Right forelimb (tissue), 1 donor: Measurements from ENCODE around the gene SIK3.
A peak's percentile ranks its signal among the peaks of the same experiment; 100 is the strongest.

Source experiments
- DNase-seq: peaks from one replicate; pipeline ENCODE4 v3.0.0-alpha.2; 2018

SIK3 gene

GRCh38 chr11:116890193-116890592 lies 208.0 kb downstream of the SIK3 start:
- DNase-seq = no peak

- no peak for DNase-seq
These were observed 209.2 kb downstream of the SIK3 start for GRCh38 chr11:116888884-116889549.

DNA sequence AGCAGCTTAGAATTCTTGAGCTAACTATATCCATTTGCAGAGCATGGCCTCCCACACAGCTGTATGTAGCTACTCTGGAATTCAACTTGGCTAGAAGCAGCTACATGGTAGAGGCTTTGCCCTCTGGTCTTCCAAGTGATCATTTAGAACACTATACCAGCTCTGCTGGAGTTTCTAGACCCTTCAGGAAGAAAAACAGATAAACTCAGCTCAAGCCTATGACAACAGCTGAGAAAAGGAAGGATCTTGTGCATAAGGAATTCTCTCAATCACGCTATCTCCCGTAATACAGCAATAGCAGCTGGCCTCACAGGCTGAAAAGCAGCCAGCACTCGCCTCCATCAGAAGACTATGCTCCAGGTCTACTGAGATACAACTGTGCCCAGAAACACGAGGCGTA lies 210.2 kb downstream of the SIK3 start:
- DNase-seq = peak; percentile 52

- no peak for DNase-seq
These were observed 212.1 kb downstream of the SIK3 start for GRCh38 chr11:116885951-116886655.

DNA sequence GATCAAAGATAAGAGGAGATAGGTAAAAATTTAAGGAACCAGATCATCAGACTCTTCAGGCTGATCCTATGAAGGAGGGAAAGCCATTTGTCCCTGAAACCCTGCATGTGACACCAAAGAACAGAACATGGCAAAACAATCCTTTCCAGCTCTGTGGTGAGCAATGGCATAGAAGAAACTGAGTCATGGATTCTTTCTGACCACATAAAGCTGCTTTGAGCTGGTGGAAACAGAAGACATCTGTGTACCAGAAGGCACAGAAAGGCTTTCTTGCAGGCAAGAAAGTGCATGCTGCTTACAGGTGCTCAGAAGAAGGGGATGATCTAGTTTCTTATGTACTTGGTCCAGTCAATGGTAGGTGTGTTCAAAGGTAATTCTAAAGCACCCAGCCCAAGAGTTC lies 215.8 kb downstream of the SIK3 start:
- no peak for DNase-seq

GRCh38 chr11:116881143-116881542 lies 217.1 kb downstream of the SIK3 start:
- no peak for DNase-seq

- no peak for DNase-seq
These were observed 218.2 kb downstream of the SIK3 start for GRCh38 chr11:116879800-116880625.

GRCh38 chr11:116876656-116877055 lies 221.6 kb downstream of the SIK3 start:
- no peak for DNase-seq

GRCh38 chr11:116875194-116875593 lies 223.0 kb downstream of the SIK3 start:
- DNase-seq = no peak

GRCh38 chr11:116874251-116874650 lies 224.0 kb downstream of the SIK3 start:
- DNase-seq = no peak

DNA sequence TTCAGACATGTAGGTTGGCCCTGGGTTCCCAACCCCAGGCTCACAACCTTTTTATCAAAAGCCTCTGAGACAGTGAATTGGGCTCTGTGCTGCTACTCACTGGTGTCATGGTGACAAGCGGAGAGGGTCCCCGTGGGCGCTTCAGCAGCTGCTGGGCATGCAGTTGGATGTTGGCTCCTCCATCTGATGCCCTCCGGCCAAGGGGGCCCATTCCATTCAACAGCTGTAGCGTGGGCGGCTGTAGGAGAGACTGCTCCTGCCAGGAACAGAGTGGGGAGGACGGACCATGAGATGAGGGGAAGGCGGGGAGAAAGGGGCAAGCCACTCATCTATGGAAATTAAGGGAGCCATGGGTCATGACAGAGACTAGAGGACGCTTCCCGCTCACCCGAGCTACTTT lies 224.8 kb downstream of the SIK3 start:
- DNase-seq = no peak

DNA sequence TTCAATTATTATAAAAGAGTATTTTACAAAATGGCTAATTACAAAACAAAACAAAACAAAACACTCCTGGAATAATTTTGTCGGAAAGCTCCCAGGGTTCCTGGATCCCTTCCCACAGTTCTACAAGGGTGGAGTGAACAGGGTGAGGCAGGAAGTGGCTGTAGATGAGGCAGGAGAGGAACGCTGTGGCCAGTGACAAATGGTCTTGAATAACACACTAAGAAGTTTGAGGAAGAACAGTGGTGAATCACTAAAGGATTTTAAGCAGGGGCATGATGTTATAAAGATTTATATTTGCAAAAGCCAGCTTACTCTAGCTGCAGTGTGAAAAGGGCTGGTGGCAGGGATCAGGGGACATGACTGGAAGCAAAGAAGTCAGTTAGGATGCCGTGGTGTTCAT lies 227.0 kb downstream of the SIK3 start:
- no peak for DNase-seq

DNA sequence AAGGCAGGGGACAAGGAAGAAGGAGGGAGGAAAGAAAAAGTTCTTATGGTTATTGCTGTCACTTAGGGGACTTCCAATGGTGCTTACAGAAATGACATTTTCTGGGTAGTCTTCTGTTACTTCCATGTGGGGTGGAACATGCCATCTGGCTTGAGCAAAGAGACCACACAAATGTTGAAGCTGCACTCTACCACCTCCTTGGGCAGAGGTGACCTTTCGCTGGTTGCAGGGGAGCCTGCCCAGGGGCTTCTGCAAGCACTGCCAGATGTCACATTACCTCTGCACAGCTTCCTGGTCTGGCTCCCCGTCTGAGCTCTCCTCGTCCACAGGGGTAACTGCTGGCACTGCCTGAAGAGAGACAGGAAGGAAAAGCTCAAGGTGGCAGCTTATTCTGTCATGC lies 228.2 kb downstream of the SIK3 start:
- DNase-seq = no peak

GRCh38 chr11:116869610-116870009 lies 228.6 kb downstream of the SIK3 start:
- DNase-seq = no peak

- DNase-seq = no peak
These were observed 230.2 kb downstream of the SIK3 start for GRCh38 chr11:116868066-116868465.

GRCh38 chr11:116867619-116868018 lies 230.6 kb downstream of the SIK3 start:
- DNase-seq = no peak

DNA sequence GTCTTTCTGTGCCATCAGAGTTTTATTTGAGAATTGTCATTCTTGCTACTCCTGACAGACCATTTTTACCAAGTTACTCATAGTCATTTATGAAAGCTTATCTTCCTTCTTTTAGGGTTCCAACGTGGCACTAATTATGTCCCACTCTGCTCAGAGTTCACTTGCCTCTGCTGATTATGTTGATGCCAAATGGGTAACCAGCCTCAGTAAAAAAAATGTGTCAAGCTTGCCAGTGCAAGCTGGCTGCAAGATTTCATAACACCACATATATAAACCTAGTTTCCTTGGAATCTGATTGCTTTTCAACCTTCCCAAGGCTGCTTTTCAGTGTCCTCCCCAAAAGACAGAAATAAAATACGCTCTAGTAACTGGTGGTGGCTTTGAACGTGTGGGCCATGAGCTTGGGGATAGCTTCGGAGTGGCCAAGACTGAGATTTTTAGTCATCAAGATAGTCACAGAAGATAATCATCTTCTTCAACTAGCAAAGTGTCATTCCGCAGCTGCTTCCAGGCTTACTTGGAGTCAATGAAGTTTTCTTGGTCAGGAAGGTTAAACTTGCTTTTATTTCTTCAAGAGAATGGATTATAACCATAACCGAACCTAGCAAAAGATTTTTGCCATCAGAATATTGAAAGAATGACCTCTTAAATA lies 231.3 kb downstream of the SIK3 start:
- no peak for DNase-seq

DNA sequence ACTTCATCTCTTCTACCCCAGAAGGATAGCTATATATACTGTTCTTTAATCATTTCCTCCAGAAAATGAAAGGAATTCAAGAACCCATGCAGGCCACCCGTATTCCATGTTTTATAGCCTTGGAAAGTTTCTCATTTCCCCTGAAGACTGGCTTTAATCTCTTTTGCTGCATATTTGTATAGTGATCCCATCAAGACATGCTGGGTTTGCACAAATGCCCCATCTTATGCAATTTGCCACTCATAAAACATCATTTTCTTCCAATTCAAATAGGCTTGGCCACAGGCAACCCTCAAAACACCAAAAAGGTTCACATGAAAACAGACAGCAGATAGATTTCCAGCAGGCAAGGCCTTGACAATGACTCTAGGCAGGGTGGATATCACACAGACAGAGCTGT lies 232.5 kb downstream of the SIK3 start:
- no peak for DNase-seq

- no peak for DNase-seq
These were observed 233.7 kb downstream of the SIK3 start for GRCh38 chr11:116864531-116864930.

- no peak for DNase-seq
These were observed 235.3 kb downstream of the SIK3 start for GRCh38 chr11:116862951-116863350.

DNA sequence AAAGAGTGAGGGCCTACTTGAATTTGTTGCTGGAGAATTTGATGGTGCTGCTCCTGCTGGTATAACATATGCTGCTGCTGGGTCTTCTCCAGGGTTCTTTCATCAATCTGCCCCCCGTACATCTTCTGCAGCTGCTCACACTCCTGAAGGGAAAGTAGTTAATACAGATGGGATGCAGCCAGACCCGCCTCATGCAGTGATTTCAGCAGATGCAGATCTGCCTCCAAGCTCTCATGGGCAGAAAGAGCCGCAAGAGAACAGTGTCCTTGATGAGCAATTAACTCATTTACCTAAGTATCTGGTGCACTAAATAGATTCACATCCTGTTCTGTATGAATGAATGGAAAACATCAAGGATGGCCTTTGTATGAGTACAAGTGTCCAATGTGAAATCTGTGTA lies 236.0 kb downstream of the SIK3 start:
- DNase-seq = no peak

- DNase-seq = no peak
These were observed 236.7 kb downstream of the SIK3 start for GRCh38 chr11:116861539-116861938.

GRCh38 chr11:116860303-116860702 lies 237.9 kb downstream of the SIK3 start:
- no peak for DNase-seq
